GM10266 (cell line): ENCODE measurements around the gene LIM2.

ENCODE experiments used
- DNase-seq: peaks from one replicate; pipeline ENCODE4 v3.0.0; 2012; ENCODE audit errors: extremely low spot score
- TF ChIP-seq, protein P1 (sequence below): IDR thresholded peaks from 2 replicates; pipeline ENCODE4 v1.5.1; 2012; ENCODE audit warnings: mild to moderate bottlenecking, low read depth; ENCODE audit not compliant: control insufficient read depth, insufficient read depth; ENCODE audit errors: missing control alignments

The LIM2 gene

DNA sequence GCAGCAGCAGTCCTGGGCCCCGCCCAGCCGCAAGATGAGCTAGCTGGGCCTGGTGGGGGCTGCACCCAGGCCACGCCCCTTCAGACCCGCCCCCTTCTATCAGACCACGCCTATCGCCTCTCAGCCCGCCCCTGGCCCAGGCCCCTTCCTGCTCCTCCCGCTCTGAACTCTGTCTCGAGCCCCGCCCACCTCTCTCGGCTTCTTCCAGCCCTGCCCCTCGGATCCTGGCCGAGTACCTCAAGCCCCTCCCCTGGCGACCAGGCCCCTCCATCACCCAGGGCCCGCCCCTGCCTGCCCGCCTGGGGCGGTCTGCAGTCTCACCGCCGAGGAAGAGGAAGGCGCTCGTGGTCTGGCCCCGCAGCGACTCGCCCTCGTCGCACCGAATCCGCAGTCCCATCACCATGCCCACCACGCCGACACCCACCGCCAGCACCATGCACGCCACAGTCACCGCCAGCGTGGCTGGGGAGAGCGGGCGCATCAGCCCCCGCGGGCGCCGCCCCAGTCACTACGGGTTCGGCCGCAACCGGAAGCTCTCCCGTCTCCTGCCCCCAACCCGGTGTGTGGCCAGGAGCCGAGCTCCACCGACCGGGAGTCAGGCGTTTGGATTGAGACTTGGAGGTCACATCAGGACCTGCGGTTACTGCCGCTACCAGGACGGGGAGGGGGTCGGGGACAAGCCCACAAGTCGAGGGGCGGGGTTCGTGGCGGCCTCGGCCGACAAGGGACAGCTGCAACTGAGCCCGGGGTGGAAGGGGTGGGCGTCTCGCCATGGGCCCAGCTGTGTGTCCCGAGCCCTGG is 20.0 kb downstream of the LIM2 start:
- peak; percentile 97 for DNase-seq
- TF ChIP-seq, protein P1, sequence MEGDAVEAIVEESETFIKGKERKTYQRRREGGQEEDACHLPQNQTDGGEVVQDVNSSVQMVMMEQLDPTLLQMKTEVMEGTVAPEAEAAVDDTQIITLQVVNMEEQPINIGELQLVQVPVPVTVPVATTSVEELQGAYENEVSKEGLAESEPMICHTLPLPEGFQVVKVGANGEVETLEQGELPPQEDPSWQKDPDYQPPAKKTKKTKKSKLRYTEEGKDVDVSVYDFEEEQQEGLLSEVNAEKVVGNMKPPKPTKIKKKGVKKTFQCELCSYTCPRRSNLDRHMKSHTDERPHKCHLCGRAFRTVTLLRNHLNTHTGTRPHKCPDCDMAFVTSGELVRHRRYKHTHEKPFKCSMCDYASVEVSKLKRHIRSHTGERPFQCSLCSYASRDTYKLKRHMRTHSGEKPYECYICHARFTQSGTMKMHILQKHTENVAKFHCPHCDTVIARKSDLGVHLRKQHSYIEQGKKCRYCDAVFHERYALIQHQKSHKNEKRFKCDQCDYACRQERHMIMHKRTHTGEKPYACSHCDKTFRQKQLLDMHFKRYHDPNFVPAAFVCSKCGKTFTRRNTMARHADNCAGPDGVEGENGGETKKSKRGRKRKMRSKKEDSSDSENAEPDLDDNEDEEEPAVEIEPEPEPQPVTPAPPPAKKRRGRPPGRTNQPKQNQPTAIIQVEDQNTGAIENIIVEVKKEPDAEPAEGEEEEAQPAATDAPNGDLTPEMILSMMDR: no peak

- TF ChIP-seq, protein P1: no peak
- DNase-seq: no peak
Observed at GRCh38 chr19:51367255-51367564, 20.6 kb downstream of the LIM2 start.

DNA sequence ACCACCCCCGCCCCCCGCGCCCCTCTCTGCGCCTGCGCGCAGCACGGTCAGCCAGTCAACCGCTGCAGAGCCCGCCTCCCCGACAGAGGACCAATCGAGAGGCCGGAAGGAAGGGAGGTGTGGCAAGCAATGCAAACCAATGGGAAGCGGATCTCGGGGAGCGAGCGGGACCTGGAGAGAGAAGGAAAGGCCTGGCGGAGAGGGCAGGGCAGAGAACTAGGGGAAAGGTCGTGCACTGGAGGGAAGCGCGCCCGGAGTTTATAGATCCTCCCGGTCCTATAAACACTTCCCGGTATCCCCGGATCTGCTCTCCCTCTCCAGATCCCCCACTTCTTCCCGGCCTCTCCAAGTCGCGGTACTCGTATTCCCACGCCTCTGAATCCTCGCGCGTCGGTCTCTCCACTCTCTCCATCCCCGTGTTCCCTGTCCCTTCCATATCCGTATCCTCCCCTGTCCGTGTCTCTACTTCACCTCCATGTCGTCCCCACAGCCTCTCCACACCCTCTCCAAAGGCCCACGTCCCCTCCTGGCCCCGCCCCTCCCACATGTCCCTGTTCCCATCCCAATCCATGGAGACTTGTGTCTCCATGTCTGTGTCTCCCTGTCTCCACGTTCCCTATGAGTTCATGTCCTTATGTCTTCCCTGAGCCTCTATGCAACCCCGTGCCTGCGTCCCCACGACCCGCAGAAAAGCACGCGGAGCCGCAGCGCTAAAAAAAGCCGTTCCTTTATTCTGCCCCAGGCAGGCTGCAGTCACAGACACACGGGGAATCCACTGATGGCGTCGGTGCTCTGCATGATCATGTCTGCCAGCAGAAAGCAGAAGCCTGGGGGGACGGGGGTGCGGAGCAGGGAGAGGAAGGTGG is 21.2 kb downstream of the LIM2 start:
- TF ChIP-seq, protein P1: no peak
- peak; percentile 94 for DNase-seq

GRCh38 chr19:51365965-51366388 is 21.8 kb downstream of the LIM2 start, which contains the start of gene ETFB:
ETFB (minus strand) TSS chr19:51366388; CDS start chr19:51366326, 62 bp downstream.
- TF ChIP-seq, protein P1: no peak
- no peak for DNase-seq

DNA sequence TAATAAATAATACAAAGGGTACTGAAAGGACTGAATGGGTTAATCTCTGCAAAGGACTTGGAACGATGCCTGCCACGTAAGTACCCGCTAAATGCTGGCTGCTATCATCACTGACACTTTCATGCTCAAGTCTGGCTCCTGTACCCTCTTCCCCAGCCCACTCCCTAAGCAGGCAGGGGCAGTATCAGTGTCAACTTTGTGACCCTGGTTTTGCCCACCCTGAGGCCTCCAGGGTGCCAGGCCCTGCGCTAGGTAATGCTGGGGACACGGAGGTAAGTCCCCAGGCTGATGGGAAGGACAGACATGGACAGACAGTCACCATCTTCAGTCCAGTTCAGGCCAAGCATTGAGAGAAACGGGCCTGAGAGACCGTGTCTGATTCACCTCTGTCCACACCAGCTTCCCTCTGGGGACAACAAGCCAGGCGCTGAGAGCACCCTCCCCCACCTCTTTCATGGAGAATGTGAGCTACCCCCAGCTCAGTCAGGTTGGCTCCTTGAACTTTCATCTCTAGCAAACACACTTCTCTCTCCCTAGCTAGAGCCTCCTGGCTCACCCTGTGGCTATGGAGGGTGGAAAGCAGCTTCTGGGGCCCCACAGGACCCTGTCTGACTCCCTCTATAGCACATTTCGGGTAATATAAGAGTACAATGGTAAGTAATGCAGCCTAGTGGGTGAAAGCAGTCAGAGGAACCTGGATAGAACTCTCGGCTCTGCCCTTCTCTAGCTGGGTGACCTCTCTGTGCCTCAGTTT is 22.4 kb downstream of the LIM2 start:
- TF ChIP-seq, protein P1: no peak
- no peak for DNase-seq

- DNase-seq: no peak
- TF ChIP-seq, protein P1: no peak
Observed at GRCh38 chr19:51364200-51365106, 23.3 kb downstream of the LIM2 start.
